Measurements from ENCODE around the gene ZBTB32. TPM values are rescaled to one million over a fixed set of nuclear protein-coding genes. Genes with fewer than 3 reads are reported as not detected.

ZBTB32 gene
- total RNA-seq, 3 donors from 2014 or later: 0.27 TPM; not detected in 2

DNA sequence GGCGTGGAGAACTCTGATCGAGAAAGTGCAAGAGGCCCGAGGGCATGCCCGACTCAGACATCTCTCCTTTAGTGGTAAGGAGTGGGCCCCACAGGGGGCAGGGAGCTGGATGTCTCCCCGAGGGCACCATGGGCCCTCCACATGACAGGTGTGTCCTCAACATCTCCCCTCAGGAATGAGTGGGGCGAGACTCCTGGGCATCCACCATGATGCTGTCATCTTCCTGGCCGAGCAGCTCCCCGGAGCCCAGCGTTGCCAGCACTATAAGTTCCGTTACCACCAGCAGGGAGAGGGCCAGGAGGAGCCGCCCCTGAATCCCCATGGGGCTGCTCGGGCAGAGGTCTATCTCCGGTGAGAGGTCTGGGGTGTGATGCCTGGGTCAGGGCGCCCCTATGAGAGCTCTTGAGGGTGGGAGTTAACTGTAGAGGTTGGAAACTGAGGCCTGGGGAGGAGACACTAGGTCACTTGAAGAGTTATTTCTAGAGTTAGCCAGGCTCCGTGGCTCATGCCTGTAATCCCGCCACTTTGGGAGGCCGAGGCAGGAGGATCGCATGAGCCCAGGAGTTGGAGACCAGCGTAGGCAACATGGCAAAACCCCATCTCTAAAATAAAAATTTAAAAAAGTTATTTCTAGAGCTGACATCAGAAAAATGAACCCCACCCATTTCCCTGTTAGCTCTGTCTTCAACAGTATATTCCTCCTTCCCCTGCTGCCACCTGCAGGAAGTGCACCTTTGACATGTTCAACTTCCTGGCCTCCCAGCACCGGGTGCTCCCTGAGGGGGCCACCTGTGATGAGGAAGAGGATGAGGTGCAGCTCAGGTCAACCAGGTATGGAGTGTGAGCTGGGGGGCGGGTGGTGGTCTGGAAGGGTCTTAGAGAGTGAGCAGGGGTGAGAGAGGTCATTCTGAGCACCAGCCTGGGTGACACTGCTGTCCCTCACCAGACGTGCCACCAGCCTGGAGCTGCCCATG, 32.8 kb downstream of the ZBTB32 start:
- H3K4me3 ChIP-seq: no peak overlapping the region
- peaks cover 4% of the 10 kb centered on the region for H3K36me3 ChIP-seq (ENCODE audit: low read depth)
- intact Hi-C loops (cut with DNase I, micrococcal nuclease): no loop called here
- H3K4me1 ChIP-seq (ENCODE audit: low read depth): peaks cover 8% of the 10 kb centered on the region
- no peaks in the 10 kb centered on the region for H3K9me3 ChIP-seq
- peak in 1 of 3 donors; percentile 47 for DNase-seq
- TF ChIP-seq, protein P1, sequence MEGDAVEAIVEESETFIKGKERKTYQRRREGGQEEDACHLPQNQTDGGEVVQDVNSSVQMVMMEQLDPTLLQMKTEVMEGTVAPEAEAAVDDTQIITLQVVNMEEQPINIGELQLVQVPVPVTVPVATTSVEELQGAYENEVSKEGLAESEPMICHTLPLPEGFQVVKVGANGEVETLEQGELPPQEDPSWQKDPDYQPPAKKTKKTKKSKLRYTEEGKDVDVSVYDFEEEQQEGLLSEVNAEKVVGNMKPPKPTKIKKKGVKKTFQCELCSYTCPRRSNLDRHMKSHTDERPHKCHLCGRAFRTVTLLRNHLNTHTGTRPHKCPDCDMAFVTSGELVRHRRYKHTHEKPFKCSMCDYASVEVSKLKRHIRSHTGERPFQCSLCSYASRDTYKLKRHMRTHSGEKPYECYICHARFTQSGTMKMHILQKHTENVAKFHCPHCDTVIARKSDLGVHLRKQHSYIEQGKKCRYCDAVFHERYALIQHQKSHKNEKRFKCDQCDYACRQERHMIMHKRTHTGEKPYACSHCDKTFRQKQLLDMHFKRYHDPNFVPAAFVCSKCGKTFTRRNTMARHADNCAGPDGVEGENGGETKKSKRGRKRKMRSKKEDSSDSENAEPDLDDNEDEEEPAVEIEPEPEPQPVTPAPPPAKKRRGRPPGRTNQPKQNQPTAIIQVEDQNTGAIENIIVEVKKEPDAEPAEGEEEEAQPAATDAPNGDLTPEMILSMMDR (IDR thresholded peaks at IDR 0.05): no peak
- no peak for ATAC-seq

DNA sequence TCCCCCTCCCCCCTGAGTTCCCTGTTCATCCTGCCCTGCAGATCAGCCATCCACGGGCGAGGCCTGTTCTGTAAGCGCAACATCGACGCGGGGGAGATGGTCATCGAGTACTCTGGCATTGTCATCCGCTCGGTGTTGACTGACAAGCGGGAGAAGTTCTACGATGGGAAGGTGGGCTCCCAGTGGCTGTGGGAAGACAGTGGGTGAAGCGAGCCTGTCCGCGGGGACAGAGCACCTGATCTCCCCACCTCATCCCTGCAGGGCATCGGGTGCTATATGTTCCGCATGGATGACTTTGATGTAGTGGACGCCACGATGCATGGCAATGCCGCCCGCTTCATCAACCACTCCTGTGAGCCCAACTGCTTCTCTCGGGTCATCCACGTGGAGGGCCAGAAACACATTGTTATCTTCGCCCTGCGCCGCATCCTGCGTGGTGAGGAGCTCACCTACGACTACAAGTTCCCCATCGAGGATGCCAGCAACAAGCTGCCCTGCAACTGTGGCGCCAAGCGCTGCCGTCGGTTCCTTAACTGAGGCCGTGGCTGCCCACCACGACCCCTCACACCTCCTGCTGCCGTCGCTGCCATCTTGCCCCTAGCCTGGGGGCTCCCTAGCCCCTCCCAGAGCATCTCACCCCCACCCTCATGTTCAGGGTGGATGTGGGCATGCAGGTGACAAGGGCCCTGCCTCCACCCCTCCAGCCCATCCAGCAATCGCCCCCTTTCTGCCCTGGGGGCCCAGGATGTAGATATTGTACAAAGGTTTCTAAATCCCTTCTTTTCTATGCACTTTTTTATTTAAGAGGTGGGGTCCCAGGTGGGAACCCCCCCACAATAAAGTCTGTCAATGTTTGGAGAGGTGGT, 33.9 kb downstream of the ZBTB32 start:
- H3K4me3 ChIP-seq: no peak overlapping the region
- H3K36me3 ChIP-seq (ENCODE audit: low read depth): peaks cover 4% of the 10 kb centered on the region
- peaks cover 8% of the 10 kb centered on the region for H3K4me1 ChIP-seq (ENCODE audit: low read depth)
- intact Hi-C loops (cut with DNase I, micrococcal nuclease): no loop called here
- DNase-seq: peak in 1 of 3 donors; percentile 57
- no peak for ATAC-seq
- H3K9me3 ChIP-seq: no peaks in the 10 kb centered on the region
- TF ChIP-seq, protein P1 (IDR thresholded peaks at IDR 0.05): no peak

DNA sequence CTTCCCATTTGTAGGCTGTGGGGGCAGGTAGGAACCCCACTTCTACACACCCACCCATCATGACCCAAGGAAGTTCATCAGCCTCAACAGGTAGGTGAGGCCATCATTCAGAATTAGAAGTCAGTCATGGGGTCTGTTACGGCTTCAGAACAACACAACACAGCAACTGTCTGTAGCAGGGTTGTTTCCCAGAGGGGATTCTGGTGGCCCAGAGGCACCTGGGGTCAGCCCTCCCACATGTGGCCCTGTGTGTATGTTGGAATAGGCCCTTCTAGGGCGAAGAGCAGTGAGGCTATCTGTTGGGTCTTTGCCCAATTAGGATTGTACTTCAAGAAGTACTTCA, 34.5 kb downstream of the ZBTB32 start:
- TF ChIP-seq, protein P1 (IDR thresholded peaks at IDR 0.05): no peak
- no peaks in the 10 kb centered on the region for H3K9me3 ChIP-seq
- DNase-seq (no peak), ATAC-seq (no peak)
- intact Hi-C loops (cut with DNase I, micrococcal nuclease): no loop called here
- peaks cover 4% of the 10 kb centered on the region for H3K36me3 ChIP-seq (ENCODE audit: low read depth)
- H3K4me1 ChIP-seq (ENCODE audit: low read depth): peaks cover 8% of the 10 kb centered on the region
- no peak overlapping the region for H3K4me3 ChIP-seq

DNA sequence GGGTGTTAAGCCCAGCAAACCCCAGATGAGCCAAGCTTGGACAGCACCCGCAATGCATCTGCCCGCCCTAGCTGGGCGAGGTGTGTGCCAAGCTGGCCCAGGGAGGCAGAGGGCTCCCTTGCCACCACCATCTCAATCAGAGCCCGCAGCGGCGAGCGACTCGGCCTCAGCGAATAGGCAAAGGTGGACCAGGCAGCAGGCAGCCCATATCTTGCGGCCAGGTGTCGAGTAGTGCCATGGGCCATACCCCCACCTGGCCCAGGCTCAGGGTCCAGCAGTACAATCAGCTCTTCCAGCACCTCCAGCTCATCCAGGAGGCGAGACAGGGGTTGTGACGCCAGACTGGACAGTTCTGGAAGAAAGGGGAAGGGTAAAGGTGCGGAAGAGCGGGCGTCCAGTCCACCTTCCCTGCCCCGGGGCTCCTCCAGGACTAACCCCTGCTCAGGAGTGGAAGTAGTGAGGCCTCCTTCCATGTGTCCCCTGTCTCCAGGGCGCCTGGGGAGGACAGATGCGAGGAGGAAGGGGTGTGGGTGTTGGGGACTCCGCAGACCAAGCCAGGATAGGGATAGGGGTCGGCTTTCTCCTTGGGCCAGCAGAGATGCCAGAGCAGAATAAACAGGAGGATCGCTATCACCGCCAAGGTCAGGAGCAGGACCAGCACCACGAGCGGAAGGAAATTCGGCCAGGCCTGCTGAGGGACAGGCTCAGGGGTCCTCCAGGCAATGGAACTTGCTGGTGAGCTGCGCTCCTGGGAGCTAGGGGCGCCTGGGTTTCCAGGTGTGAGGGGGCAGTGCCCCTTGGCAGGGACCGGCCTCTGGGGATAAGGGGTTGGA, 35.1 kb downstream of the ZBTB32 start:
- Histone ChIP-seq H3K36me3 (ENCODE audit: low read depth) (peaks cover 4% of the 10 kb centered on the region), H3K9me3 (no peaks in the 10 kb centered on the region), H3K4me3 (no peak overlapping the region), H3K4me1 (ENCODE audit: low read depth) (peaks cover 15% of the 10 kb centered on the region)
- ATAC-seq: no peak
- intact Hi-C loops (cut with DNase I, micrococcal nuclease): no loop called here
- DNase-seq: no peak
- TF ChIP-seq, protein P1 (IDR thresholded peaks at IDR 0.05): no peak

DNA sequence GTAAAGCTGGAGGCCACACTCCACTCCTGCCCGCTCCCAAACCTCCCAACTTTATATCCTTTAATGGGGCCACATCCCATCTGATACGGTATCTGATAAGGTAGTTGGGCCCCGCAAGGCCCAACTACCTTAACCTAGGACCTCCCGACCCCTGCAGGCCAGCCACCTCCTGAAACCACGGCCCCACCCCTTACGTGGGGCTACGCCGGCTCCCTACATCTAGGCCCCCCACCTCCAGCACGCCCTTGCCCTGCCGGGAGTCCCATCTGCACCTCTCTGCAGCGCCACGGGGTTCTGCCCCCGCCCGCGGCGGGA, 35.7 kb downstream of the ZBTB32 start:
- TF ChIP-seq, protein P1 (IDR thresholded peaks at IDR 0.05): no peak
- peaks cover 4% of the 10 kb centered on the region for H3K36me3 ChIP-seq (ENCODE audit: low read depth)
- no peak for ATAC-seq
- no peaks in the 10 kb centered on the region for H3K9me3 ChIP-seq
- peaks cover 15% of the 10 kb centered on the region for H3K4me1 ChIP-seq (ENCODE audit: low read depth)
- H3K4me3 ChIP-seq: peak overlapping the region; percentile 12
- DNase-seq: no peak
- intact Hi-C loops (cut with DNase I, micrococcal nuclease): no loop called here

Data from mucosa of descending colon (tissue), 3 donors.